Suprapubic skin (tissue), 3 donors: ENCODE results near the gene PIK3R3.

Experiments used
- CTCF ChIP-seq, 2 donors: fragments of 200-600 bp in 1 of 2; fragments of 450-650 bp in 1 of 2; sonication (generic) in 1 of 2; IDR thresholded peaks; one replicate each; pipeline ENCODE4 v1.5.1; 2016 to 2019; ENCODE audit warnings: antibody characterized with exemption in 2 of 2, mild to moderate bottlenecking in 1 of 2, moderate library complexity in 1 of 2
- EP300 ChIP-seq: sonication (generic); formaldehyde crosslinking; IDR thresholded peaks from one replicate; pipeline ENCODE4 v1.6.1; 2017; ENCODE audit warnings: antibody characterized with exemption
- POLR2A ChIP-seq, 2 donors: fragments of 450-650 bp; IDR thresholded peaks; one replicate each; pipeline ENCODE4 v1.6.1; 2017; ENCODE audit warnings: antibody characterized with exemption in 2 of 2, mild to moderate bottlenecking in 2 of 2, moderate library complexity in 2 of 2

GRCh38 chr1:46084553-46085451, 47.6 kb downstream of the PIK3R3 start:
- no peak for TF ChIP-seq CTCF (IDR thresholded peaks at IDR 0.05)
- no peak for TF ChIP-seq EP300
- no peak for TF ChIP-seq POLR2A (IDR thresholded peaks at IDR 0.05)
